Measurements from ENCODE around the gene NEURL1.

NEURL1 gene

DNA sequence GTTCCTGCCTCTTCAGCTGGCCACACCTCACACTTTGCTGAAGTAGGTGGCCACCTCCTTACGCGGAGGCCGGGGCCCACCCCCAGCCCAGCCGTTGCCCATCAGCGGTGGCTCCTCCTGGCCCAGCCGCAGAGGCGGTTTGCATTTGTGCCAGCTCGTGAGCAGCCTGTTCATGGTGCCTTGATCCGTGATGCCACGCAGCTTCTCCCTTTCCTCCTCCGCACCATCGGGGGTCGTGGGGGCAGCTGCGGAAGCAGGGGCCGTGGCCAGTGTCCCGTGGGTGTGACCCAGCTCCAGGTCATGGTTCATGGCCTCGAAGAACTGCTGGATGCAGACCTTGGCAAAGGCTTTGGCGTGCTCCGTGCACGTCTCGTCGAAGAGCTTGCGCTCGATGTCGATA is 38.3 kb upstream of the NEURL1 start:
- Histone ChIP-seq H3K36me3 (ENCODE audit: control insufficient read depth in 1 of 2, insufficient read depth in 2 of 2, low read length in 2 of 2) (no peaks in the 10 kb centered on the region), H3K79me1 (ENCODE audit: low read length) (peaks cover 5% of the 10 kb centered on the region), H3K27me3 (ENCODE audit: insufficient read depth, low read length) (no peaks in the 10 kb centered on the region), H3K4me2 (ENCODE audit: low read length) (no peak overlapping the region), H3K14ac (ENCODE audit: low read length) (no peak overlapping the region), H4K91ac (ENCODE audit: low read depth, low read length) (no peak overlapping the region), H2AFZ (ENCODE audit: insufficient read depth, low read length, poor library complexity) (no peak overlapping the region), H3K27ac (ENCODE audit: low read depth, low read length) (no peak overlapping the region), H2BK5ac (ENCODE audit: low read depth, low read length, poor library complexity) (no peak overlapping the region), H3K79me2 (ENCODE audit: control insufficient read depth, insufficient read depth, low read length, poor library complexity) (no peaks in the 10 kb centered on the region), H3K4ac (ENCODE audit: low read depth, low read length) (no peak overlapping the region), H3K9me3 (ENCODE audit: insufficient read depth, low read depth, low read length) (no peaks in the 10 kb centered on the region), H2BK120ac (ENCODE audit: insufficient read depth, low read length, poor library complexity) (no peak overlapping the region), H3K23ac (ENCODE audit: low read length) (no peak overlapping the region), H3K9ac (ENCODE audit: low read length) (no peak overlapping the region), H2AK5ac (ENCODE audit: low read length) (no peak overlapping the region), H3K4me3 (ENCODE audit: low read depth, low read length) (no peak overlapping the region), H3K18ac (ENCODE audit: low read length) (no peak overlapping the region), H3K4me1 (ENCODE audit: control insufficient read depth in 1 of 2, insufficient read depth in 2 of 2, low read length in 2 of 2) (peaks cover 10 to 11% of the 10 kb centered on the region in 2 experiments), H2BK12ac (ENCODE audit: low read length) (no peak overlapping the region), H4K12ac (ENCODE audit: low read depth, low read length) (no peak overlapping the region), H4K8ac (ENCODE audit: low read depth, low read length) (no peak overlapping the region)
- DNase-seq = no peak
- WGBS (ENCODE audit: extremely low coverage, insufficient coverage, insufficient read length) = no CpG with 5 or more reads among the region's 25 CpGs

DNA sequence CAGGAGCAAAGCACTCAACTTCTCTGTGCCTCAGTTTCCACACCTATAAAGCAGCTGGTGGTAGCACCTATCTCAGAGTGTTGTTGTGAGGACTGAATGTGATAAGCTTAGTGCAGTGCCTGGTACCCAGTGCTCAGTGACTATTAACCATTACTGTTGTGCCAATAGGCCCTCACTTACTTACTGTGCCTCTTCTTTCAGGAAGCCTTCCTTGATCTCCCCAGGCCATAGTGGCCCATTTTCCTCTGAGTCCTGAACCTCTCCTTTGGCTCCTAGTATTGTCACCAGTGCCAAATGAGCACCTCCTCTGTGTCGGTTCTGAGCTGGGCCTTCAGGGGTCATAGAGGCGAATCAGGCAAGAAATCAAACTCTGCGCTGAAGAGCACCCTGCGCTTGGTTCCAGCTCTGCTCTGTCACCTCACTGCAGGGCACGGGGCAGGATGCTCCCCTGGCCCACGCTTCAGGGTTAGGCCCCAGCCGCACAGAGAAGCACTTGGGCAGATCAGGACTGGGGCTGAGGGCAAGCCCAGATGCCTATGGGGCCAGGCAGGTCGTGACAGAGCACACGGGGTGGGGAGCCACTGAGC is 37.3 kb upstream of the NEURL1 start:
- Histone ChIP-seq H3K9ac (ENCODE audit: low read length) (no peak overlapping the region), H3K79me1 (ENCODE audit: low read length) (peaks cover 5% of the 10 kb centered on the region), H2BK12ac (ENCODE audit: low read length) (no peak overlapping the region), H2BK5ac (ENCODE audit: low read depth, low read length, poor library complexity) (no peak overlapping the region), H3K14ac (ENCODE audit: low read length) (no peak overlapping the region), H4K12ac (ENCODE audit: low read depth, low read length) (no peak overlapping the region), H4K8ac (ENCODE audit: low read depth, low read length) (no peak overlapping the region), H3K9me3 (ENCODE audit: insufficient read depth, low read depth, low read length) (no peaks in the 10 kb centered on the region), H3K79me2 (ENCODE audit: control insufficient read depth, insufficient read depth, low read length, poor library complexity) (no peaks in the 10 kb centered on the region), H3K4me3 (ENCODE audit: low read depth, low read length) (no peak overlapping the region), H3K36me3 (ENCODE audit: control insufficient read depth in 1 of 2, insufficient read depth in 2 of 2, low read length in 2 of 2) (no peaks in the 10 kb centered on the region), H3K27ac (ENCODE audit: low read depth, low read length) (no peak overlapping the region), H3K27me3 (ENCODE audit: insufficient read depth, low read length) (no peaks in the 10 kb centered on the region), H3K23ac (ENCODE audit: low read length) (no peak overlapping the region), H3K4me2 (ENCODE audit: low read length) (no peak overlapping the region), H4K91ac (ENCODE audit: low read depth, low read length) (no peak overlapping the region), H3K18ac (ENCODE audit: low read length) (no peak overlapping the region), H2AFZ (ENCODE audit: insufficient read depth, low read length, poor library complexity) (no peak overlapping the region), H2AK5ac (ENCODE audit: low read length) (no peak overlapping the region), H2BK120ac (ENCODE audit: insufficient read depth, low read length, poor library complexity) (no peak overlapping the region), H3K4me1 (ENCODE audit: control insufficient read depth in 1 of 2, insufficient read depth in 2 of 2, low read length in 2 of 2) (peaks cover 10 to 11% of the 10 kb centered on the region in 2 experiments), H3K4ac (ENCODE audit: low read depth, low read length) (no peak overlapping the region)
- no peak for DNase-seq
- no CpG with 5 or more reads among the region's 9 CpGs for WGBS (ENCODE audit: extremely low coverage, insufficient coverage, insufficient read length)

DNA sequence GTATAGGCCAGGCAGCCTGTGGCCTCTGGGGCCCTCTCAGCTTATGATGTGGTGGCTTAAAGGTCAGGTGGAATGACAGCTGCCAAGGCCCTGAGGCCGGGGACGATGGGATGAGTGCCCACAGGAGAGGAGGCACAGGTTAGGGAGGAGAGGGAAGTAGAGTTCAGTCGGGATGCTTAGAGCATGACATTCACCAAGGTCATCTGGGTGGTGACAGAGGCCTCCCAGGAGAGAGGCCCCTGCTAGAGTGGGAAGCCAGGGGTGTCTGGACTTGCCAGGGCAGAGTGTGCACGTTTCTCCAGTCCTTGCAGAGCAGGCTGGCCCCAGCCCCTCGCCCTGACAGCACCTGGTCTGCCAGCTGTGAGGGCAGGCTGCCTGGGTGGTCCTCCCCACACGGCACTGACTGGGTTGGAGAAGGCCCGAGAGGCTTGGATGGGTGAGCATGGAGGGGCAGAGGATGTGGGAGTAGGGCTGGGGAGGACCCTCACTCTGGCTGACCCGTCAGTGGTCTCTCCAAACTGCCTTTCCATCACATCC is 36.3 kb upstream of the NEURL1 start:
- Histone ChIP-seq H3K4me3 (ENCODE audit: low read depth, low read length) (no peak overlapping the region), H3K79me2 (ENCODE audit: control insufficient read depth, insufficient read depth, low read length, poor library complexity) (no peaks in the 10 kb centered on the region), H3K4me1 (ENCODE audit: control insufficient read depth in 1 of 2, insufficient read depth in 2 of 2, low read length in 2 of 2) (peaks cover 4 to 5% of the 10 kb centered on the region in 2 experiments), H3K4me2 (ENCODE audit: low read length) (no peak overlapping the region), H3K9me3 (ENCODE audit: insufficient read depth, low read depth, low read length) (no peaks in the 10 kb centered on the region), H3K36me3 (ENCODE audit: control insufficient read depth in 1 of 2, insufficient read depth in 2 of 2, low read length in 2 of 2) (no peaks in the 10 kb centered on the region), H3K27me3 (ENCODE audit: insufficient read depth, low read length) (no peaks in the 10 kb centered on the region), H3K23ac (ENCODE audit: low read length) (no peak overlapping the region), H4K91ac (ENCODE audit: low read depth, low read length) (no peak overlapping the region), H2BK12ac (ENCODE audit: low read length) (no peak overlapping the region), H2AK5ac (ENCODE audit: low read length) (no peak overlapping the region), H4K12ac (ENCODE audit: low read depth, low read length) (no peak overlapping the region), H2BK5ac (ENCODE audit: low read depth, low read length, poor library complexity) (no peak overlapping the region), H3K4ac (ENCODE audit: low read depth, low read length) (no peak overlapping the region), H3K18ac (ENCODE audit: low read length) (no peak overlapping the region), H2BK120ac (ENCODE audit: insufficient read depth, low read length, poor library complexity) (no peak overlapping the region), H3K27ac (ENCODE audit: low read depth, low read length) (no peak overlapping the region), H4K8ac (ENCODE audit: low read depth, low read length) (no peak overlapping the region), H3K14ac (ENCODE audit: low read length) (no peak overlapping the region), H2AFZ (ENCODE audit: insufficient read depth, low read length, poor library complexity) (no peak overlapping the region), H3K9ac (ENCODE audit: low read length) (no peak overlapping the region), H3K79me1 (ENCODE audit: low read length) (no peaks in the 10 kb centered on the region)
- no CpG with 5 or more reads among the region's 8 CpGs for WGBS (ENCODE audit: extremely low coverage, insufficient coverage, insufficient read length)
- DNase-seq = no peak

DNA sequence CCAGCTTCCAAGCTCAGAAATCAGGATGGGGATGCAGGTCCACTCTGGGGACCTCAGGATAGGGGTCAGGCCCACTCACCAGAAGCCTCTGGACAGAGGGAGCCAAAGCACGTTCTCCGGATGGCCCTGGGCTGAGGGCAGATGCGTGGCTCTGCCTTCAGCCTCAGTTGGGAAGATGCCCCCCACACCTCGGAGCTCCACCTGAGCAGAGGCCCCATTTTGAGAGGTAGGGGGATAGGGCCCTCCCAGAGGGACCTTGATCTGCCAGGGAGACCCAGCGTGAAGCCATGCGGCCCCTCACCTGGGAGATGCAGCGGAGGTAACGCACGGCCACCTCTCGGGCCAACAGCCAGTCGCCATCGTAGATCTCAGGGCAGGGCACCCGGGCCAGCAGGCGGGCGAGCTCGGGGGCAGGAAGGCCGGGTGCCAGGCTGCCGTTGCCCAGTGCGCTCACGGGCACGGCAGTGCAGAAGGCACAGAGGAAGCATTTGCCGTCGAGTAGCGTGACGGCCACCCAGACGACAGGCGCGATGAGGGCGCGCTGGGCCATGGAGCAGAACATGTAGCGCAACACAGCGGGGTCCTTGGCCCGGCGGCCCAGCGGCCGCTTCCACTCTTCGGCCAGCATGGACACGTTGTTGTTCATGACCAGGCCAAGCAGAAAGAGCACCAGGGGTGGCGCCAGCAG is 35.5 kb upstream of the NEURL1 start:
- WGBS (ENCODE audit: extremely low coverage, insufficient coverage, insufficient read length) = no CpG with 5 or more reads among the region's 39 CpGs
- H4K91ac ChIP-seq (ENCODE audit: low read depth, low read length) = no peak overlapping the region

More for the DNA sequence above, 35.5 kb upstream of the NEURL1 start:
- DNase-seq = no peak
- H3K27me3 ChIP-seq (ENCODE audit: insufficient read depth, low read length) = no peaks in the 10 kb centered on the region
- H3K36me3 ChIP-seq (ENCODE audit: control insufficient read depth in 1 of 2, insufficient read depth in 2 of 2, low read length in 2 of 2) = no peaks in the 10 kb centered on the region
- H3K79me1 ChIP-seq (ENCODE audit: low read length) = no peaks in the 10 kb centered on the region
- H3K9ac ChIP-seq (ENCODE audit: low read length) = no peak overlapping the region
- H3K79me2 ChIP-seq (ENCODE audit: control insufficient read depth, insufficient read depth, low read length, poor library complexity) = no peaks in the 10 kb centered on the region
- no peak overlapping the region for H4K12ac ChIP-seq (ENCODE audit: low read depth, low read length)
- H3K18ac ChIP-seq (ENCODE audit: low read length) = no peak overlapping the region
- H4K8ac ChIP-seq (ENCODE audit: low read depth, low read length) = no peak overlapping the region
- H3K4ac ChIP-seq (ENCODE audit: low read depth, low read length) = no peak overlapping the region
- no peak overlapping the region for H3K4me3 ChIP-seq (ENCODE audit: low read depth, low read length)
- no peak overlapping the region for H3K27ac ChIP-seq (ENCODE audit: low read depth, low read length)
- H2BK120ac ChIP-seq (ENCODE audit: insufficient read depth, low read length, poor library complexity) = no peak overlapping the region
- no peak overlapping the region for H3K23ac ChIP-seq (ENCODE audit: low read length)
- H2BK12ac ChIP-seq (ENCODE audit: low read length) = no peak overlapping the region
- no peak overlapping the region for H2BK5ac ChIP-seq (ENCODE audit: low read depth, low read length, poor library complexity)
- H2AK5ac ChIP-seq (ENCODE audit: low read length) = no peak overlapping the region
- H3K9me3 ChIP-seq (ENCODE audit: insufficient read depth, low read depth, low read length) = no peaks in the 10 kb centered on the region
- H3K4me2 ChIP-seq (ENCODE audit: low read length) = no peak overlapping the region
- H2AFZ ChIP-seq (ENCODE audit: insufficient read depth, low read length, poor library complexity) = no peak overlapping the region
- no peaks in the 10 kb centered on the region for H3K4me1 ChIP-seq (ENCODE audit: control insufficient read depth in 1 of 2, insufficient read depth in 2 of 2, low read length in 2 of 2)
- H3K14ac ChIP-seq (ENCODE audit: low read length) = no peak overlapping the region

All from trophoblast cell (in vitro differentiated cells and primary cell).